Bone marrow (tissue), 2 donors: ENCODE measurements around the gene P2RX7.
A peak's percentile ranks its signal among the peaks of the same experiment; 100 is the strongest.
"Not testable (repeated sequence)": the region's sequence is repeated elsewhere in the genome, so short reads cannot be mapped to it uniquely, and the experiment has no call there.

Experiments used
- DNase-seq, 2 donors: peaks; one replicate each; lab custom pipeline; 2025; lab: John Stamatoyannopoulos, UW

P2RX7 gene

DNA sequence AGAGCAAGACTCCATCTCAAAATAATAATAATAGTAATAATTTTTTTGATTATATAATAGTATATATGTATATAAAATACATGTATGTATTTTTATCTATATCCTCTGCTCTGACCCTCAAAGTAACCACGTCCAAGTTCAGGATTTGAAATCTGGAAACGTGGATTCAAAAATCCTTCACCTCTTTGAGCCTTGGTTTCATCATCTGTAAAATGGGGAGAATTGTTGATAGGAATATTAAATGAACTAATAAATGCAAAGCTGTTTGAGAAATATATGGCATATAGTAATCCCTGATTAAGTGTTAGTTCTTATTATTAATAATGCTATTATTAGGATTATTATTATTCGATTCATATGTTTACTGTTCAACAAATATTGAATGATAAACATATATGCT lies 2.6 kb downstream of the P2RX7 start:
- no peak for DNase-seq

DNA sequence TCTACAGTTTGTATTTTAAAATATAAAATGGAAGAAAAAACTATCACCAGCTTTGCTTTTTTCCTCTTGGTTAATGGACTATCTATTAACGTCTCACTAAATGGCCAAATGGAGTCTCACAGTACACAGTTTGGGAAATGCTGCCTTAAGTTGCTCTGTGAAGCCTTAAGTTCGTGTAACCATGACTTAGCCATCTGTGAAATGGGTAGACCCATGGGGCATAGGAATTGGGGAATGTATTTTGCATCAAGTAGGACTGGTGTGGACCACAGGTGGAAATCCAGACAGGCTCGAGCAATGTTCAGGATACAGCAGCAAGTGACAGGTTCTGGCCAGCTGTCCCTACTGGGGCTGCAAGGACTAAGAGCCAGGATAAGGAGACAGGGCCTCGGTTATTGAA lies 4.8 kb downstream of the P2RX7 start:
- no peak for DNase-seq

DNA sequence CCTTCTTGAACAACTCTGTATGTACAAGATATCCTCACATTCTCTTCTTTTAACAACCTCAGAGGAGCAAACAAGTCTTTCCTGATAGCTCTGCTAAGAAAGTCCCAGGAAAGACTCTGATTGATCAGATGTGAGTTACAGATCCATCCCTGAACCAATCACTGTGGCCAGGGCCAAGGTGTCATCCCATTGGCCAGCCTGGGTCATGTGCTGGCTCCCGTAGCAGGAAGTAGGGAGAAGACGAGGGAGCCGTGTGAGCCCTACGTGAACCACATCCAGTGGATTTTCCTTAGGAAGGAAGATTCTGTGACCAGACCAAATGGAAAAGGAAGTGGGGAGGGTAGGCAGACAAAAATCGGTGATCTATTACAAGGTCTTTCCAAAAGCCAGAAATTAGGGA lies 5.6 kb downstream of the P2RX7 start:
- no peak for DNase-seq

DNA sequence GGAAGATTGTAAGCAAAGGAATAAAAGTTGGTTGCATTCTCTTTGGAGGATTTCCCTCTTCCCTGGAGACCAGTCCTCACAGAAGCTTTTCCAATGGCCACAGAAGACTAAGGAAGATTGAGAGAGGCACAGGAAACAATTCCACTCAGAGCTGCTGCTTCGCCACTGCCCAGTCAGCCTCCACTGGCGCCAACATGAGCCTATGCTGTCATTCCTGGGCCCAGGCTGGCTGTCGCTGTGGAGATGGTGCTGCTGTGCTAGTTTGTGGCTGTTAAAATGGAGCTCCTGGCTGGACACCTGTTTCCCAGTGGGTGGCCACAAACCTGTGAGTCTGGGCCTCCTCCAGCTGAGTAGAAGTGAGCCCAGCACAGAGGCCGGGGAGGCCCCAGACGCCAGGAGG lies 6.6 kb downstream of the P2RX7 start:
- DNase-seq = no peak

DNA sequence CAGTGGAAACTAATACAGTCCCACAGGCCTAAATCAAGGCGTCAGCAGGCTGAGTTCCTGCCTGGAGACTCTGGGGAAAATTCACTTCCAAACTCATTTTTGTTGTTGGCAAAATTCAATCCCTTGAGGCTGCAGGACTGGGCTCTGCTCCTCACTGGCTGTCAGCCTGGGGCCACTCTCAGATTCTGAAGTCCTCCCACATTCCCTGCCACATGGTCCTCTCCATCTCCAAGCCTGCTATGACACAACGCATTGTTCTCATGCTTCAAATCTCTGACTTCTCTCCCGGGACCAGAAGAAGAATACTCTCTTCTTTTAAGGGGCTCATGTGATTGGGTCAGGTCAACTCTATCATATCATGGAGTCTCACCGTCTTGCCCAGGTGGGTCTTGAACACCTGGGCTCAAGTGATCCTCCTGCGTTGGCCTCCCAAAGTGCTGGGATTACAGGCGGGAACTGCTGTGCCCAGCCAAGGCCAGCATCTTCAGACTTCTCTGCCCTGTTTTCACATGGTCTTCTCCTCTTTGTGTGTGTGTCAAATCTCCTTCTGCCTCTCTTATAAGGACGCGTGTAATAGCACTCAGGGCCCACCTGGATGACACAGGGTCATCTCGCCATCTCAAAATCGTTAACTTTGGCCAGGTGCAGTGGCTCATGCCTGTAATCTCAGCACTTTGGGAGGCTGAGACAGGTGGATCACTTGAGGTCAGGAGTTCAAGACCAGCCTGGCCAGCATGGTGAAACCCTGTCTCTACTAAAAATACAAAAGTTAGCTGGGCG lies 9.7 kb downstream of the P2RX7 start:
- no peak for DNase-seq

DNA sequence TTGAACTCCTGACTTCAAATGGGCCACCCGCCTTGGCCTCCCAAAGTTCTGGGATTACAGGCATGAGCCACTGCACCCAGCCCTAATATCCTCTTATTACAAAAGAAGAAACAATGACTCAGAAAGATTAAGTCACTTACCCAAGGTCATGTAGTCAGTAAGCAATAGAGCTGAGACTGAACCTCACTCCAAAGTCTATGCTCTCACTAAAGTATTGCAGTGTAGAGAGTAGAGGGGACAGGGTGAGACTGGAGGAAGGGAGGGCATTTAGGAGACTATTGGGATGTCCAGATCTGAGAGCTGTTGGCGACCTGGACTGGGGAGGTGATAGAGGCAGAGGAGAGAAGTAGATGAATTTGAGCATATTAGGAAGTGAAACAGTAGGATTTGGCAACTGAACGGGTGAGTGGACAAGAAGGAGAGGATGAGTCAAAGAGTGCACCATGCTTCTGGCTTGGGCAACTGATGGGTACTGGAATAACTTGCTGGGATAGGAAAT lies 11.8 kb downstream of the P2RX7 start:
- DNase-seq = peak in 1 of 2 donors; percentile 52

DNA sequence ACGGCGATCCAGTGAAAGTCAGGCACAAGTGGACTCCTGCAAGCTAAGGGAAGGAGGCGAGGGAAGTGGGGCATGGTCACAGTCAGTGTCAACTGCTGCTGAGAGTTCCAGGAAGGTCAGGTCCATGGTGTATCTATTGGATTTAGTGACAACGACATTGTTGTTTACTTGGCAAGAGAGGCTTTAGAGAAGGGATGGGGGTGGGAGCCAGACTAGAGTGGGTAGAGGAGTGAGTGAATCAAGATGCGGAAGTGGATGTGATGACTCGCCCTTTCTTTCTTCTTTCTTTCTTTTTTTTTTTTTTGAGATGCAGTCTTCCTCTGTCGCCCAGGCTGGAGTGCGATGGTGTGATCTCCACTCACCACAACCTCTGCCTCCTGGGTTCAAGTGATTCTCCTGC lies 12.5 kb downstream of the P2RX7 start:
- peak; percentile 52 to 74 for DNase-seq

DNA sequence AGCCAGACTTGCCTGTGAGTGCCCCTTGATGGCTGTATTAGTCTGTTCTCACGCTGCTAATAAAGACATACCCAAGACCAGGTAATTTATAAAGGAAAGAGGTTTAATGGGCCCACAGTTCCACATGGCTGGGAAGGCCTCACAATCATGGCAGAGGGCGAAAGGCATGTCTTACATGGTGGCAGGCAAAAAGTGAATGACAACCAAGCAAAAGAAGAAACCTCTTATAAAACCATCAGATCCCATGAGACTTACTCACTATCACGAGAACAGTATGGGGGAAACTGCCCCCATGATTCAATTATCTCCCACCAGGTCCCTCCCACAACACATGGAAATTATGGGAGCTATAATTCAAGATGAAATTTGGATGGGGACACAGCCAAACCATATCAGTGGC lies 16.6 kb downstream of the P2RX7 start:
- DNase-seq = not testable (repeated sequence)

DNA sequence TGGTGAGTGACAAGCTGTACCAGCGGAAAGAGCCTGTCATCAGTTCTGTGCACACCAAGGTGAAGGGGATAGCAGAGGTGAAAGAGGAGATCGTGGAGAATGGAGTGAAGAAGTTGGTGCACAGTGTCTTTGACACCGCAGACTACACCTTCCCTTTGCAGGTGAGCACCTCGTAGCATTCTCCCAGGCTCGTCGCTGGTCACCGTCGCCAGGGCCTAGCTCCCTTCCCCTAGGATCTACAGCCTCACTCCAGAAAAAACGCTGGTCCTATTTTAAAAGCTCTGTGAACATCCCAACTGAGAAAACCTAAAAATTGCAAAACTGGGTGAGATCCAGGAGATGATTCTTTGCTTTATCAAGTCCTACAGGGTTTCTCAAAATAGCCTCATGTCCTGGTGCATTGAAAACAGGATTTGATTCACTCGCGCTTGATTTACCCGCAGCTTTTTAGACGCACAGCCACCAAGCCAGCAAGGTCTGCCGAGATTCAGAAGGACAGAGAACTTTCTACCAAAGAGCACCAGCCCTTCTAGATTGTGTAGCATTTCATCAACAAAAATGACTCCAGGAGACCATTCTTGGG lies 22.2 kb downstream of the P2RX7 start:
- DNase-seq = no peak

DNA sequence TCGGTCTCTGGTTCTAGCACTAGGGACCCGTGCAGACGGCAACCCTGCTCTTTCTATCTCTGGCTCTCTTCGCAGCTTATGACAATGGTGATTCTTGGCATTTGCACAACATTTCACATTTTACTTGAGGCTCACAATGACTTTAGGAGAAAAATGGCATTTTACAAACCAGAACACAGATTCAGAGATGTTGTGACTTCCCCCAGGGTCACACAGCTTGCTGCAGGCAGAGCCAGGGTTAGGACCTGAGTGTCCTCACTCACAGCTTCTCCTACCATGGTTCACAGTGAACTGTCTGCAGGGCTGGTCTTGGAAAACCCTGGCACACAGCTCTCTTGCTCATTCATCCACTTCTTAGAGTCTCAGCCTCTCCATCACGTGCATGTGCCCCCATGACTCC lies 23.7 kb downstream of the P2RX7 start:
- no peak for DNase-seq

DNA sequence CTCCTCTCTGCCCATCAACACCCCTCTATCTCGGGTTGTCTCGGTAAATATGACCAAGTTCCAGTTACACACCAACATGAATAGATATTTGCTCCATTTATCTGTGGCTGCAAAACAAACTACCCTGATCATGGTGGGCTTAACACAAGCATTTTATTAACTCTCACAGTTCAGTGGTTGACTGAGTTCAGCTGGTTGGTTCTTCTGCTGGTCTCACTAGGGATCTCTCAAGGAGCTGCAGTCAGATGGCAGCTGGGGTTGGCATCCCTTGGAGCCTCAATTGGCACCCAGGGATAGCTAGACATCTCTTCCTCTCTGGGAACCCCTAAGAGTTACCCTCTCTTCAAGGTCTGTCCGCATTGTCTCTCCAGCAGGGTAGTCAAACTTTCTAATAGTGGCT lies 25.4 kb downstream of the P2RX7 start:
- no peak for DNase-seq

DNA sequence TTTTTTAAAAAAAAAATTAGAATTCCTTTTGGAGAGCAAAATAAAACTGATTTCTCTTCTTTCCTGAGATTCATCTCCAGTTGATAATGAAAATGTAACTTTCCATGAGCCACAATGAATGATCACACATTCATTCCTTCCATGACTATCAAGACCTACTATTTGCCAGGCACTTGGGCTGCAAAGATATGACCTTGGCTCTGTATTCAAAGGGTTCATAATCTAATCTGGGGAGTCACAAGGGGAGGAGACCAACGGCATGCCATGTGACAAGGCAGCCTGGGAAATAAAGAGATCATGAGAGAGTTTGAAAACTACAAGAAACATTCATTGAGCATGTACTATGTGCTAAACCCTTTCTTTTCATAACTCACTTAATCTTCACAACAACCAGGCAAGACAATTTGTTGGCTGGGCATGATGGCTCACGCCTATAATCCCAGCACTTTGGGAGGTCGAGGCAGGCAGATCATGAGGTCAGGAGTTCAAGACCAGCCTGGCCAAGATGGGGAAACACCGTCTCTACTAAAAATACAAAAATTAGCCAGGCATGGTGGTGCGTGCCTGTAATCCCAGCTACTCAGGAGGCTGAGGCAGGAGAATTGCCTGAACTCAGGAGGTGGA lies 26.2 kb downstream of the P2RX7 start:
- DNase-seq = not testable (repeated sequence)

DNA sequence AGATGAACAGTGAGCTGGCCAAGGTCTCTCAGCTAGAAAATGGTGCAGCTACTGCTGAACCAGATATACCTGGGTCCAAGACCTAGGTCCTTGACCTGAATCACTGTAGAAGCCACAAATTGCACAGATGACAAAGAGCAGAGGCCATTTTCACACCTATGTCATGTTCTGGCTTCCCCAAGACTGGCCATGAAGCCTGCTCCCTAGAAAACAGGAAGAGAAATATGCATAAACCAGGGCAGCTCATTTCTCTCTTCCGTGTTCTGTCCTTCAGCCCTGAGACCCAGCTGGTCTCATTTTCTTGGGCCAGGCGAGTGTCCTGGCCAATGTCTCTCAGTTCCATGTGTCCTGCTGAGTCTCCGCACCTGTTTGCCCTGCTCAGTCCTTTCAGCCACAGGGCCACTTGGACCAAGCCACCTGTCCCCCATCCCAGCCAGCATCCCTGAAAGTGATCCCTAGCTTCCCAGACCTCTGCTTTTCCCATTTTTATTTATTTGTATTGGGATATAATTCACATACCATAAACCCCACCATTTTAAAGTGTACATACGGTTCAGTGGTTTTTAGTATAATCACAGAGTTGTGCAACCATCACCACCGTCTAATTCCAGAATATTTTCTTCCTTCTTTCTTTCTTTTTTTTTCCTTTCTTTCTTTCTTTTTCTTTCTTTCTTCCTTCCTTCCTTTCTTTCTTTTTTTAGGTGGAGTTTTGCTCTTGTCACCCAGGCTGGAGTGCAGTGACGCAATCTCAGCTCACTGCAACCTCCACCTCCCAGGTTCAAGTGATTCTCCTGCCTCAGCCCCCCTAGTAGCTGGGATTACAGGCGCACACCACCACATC lies 27.0 kb downstream of the P2RX7 start:
- no peak for DNase-seq

DNA sequence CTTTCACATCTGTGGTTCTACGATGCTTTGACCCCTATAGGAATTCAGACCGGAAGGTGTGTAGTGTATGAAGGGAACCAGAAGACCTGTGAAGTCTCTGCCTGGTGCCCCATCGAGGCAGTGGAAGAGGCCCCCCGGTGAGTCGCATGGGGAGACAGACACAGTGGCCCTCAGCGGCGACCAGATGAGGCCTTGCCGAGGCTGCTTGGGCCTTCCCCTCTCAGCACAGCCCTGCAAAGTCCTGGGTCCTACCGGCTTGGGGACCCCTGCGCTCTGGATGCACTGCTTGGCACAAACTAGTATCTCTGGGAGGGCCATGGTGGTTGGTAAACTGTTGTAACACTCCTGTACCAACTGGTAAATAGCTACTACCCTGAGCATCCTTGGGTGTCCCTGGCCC lies 29.7 kb downstream of the P2RX7 start:
- DNase-seq = no peak

DNA sequence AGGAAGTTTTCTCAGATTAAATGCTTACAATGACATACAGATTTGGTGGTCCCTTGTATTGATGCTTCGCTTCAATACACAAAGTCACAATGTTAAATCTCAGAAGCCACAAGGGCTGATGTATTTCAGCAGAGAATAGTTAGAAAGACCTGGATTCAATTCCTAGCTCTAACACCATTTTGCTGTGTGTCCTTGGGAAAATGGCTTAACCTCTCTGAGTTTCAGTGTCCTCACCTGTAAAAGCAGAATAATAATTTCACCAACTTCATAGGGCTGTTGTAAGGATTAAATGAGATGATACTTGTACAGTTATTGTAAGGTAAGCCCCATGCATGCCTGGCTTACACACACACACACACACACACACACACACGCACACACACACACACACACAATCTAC lies 30.3 kb downstream of the P2RX7 start:
- DNase-seq = no peak

DNA sequence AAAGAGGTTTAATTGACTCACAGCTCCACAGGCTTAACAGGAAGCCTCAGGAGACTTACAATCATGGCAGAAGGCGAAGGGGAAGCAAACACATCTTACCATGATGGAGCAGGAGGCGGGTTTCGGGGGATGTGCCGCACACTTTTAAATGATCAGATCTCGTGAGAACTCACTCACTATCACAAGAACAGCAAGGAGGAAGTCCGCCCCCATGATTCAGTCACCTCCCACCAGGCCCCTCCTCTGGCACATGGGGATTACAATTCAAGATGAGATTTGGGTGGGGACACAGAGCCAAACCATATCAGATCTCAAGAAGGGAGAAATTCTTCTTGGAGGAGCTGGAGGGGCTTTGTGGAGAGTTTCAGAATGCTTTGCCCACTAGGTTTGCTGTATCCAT lies 32.2 kb downstream of the P2RX7 start:
- DNase-seq = not testable (repeated sequence)

DNA sequence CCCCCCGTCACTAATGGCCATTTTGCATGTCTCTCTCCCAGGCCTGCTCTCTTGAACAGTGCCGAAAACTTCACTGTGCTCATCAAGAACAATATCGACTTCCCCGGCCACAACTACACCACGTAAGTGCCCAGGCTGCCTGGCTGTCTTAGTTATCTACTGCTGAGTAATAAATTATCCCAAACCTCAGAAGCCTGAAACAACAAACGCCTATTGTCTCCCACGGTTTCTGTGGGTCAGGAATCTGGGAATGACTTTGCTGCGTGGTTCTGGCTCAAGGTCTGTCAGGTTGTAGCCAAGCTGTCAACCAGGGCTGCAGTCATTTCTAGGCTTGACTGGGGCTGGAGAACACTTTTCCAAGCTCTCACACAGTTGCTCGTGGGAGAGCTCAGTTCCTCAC lies 32.6 kb downstream of the P2RX7 start:
- DNase-seq = no peak

DNA sequence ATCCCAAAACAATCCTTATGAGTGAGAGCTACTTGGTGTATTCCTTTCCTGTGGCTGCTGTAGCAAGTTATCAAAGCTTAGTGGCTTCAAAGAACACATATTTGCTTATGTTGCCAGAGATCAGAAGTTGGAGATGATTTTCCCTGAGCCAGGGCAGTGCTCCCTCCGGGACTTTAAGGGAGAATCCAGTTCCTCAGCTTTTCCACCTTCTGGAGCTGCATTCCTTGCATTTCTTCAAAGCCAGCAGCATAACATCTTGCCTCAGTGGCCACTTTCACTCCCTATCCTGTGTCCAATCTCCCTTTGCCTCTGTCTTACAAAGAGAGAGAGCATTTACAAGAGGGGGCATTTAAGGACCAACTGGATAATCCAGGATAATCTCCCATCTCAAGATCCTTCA lies 33.7 kb downstream of the P2RX7 start:
- DNase-seq = no peak

DNA sequence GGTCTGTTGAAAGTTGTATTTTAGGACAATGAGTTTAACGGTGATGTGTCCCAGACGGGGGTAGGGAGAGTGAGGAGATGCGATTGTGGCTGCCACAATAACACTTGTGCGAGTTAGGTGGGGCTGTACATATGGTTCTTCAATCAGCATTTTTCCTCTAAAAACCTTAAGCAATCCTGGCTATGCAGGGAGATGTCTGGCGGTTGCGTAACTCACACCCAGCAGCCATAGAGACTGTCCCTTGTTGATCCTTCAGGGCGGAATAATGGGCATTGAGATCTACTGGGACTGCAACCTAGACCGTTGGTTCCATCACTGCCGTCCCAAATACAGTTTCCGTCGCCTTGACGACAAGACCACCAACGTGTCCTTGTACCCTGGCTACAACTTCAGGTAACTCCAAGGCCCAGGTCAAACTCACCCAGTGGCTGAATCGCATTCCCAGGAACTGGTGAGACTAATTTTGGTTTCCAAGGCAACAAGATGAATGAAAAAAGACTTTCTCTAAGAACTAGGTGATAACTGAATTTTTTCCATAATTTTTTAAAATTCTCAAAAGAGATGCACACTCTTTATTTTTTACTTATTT lies 34.6 kb downstream of the P2RX7 start:
- DNase-seq = no peak

DNA sequence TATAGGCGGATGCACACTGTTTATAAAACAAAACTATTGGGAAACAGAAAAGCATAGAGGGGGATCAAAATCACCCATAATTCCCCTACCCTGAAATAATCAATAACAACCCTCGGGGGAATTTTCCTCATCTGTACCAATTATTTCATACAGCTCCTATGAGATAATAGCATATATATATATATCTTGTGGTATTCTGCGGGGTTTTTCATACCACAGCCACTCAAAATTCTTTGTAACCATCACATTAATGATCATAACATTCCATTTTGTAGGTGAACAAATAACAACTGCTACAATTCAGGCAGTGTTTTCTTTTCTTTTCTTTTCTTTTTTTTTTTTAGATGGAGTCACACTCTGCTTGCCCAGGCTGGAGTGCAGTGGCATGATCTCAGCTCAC lies 35.3 kb downstream of the P2RX7 start:
- no peak for DNase-seq

DNA sequence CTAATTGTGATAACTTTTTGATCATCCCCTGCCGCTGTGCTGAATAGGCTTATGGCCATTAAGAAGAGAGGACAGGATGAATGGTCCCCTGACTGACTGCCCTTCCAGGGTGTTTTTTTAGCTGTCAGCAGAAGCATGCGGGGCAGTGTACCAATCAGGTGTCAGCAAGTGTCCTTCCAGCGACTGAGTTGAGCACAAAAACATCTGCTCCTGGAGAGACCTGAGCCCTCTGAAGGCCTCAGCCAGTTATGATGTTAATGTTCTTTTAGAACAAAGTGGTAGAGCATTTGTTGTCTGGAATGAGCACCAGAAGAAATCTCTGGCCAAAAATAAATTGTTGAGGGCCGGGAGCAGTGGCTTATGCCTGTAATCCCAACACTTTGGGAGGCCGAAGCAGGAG lies 37.5 kb downstream of the P2RX7 start:
- DNase-seq = no peak
